HG03442 (cell line): Measurements from ENCODE around the gene PIK3CD.
"Not testable (repeated sequence)": the region's sequence is repeated elsewhere in the genome, so short reads cannot be mapped to it uniquely, and the experiment has no call there.

Source experiments
- ATAC-seq: cut with Tn5 transposase; IDR thresholded peaks from one replicate; pipeline ENCODE4 v1.9.1; 2021; ENCODE audit warnings: mild to moderate bottlenecking, moderate library complexity; ENCODE audit not compliant: unreplicated experiment

Gene PIK3CD

DNA sequence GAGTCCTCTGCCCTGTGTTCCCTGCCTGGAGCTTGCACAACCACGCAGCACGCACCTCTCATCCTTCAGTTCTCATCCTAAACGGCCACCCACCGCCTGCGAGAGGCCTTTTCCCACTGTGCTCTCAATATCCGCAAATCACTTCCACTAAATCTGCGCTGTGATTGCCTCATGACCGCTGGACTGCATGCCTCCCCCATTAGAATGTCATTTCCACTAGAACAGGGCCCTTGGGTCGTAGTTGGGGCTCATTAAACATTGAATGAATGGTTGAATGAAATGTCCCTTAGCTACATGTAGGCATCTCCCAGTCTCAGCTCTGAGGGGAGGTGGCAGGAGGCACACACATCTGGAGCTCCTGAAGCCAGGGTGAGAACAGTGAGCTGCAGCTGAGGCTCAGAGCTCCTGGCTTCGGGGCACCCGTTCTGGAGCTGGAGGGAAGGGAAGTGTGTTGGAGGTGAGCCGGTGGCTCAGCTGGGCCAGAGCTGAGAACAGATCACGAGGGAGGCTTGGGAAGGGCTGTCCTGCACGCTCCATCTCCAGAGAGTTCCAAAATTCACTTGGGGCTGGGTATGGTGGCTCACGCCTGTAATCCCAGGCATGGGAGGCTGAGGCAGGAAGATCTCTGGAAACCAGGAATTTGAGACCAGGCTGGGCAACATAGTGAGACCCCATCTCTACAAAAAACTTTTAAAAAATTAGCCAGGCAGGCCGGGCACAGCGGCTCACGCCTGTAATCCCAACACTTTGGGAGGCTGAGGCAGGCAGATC, 32.4 kb upstream of the PIK3CD start:
- ATAC-seq = no peak

DNA sequence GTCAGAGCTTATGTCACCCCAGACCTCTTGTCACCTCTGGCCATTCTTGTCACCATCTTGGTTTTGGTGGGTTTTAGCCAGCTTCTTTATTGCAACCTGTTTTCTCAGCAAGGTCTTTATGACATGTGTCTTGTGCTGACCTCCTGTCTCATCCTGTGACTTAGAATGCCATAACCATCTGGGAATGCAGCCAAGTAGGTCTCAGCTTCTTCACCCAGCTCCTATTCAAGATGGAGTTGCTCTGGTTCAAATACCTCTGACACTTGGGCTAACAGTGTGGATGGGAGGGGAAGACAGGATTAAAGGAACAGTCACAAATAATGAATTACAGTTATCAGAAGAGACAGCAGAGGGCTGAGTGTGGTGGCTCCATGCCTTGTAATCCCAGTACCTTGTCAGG, 30.5 kb upstream of the PIK3CD start:
- ATAC-seq = no peak

DNA sequence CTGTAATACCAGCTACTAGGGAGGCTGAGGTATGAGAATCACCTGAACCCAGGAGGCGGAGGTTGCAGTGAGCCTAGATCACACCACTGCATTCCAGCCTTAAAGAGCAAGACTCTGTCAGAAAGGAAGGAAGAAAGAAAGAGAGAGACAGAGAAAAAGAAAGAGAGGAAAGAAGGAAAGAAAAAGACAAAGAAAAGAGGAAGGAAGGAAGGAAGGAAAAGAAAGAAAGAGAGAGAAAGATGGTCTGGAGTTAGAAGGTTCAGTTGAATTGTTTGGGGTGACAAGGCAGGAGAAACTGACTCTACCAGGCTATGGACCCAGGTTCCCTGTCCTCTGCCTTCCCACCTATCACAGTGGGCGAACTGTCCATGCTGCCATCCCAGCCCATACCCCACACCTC, 27.4 kb upstream of the PIK3CD start:
- no peak for ATAC-seq

DNA sequence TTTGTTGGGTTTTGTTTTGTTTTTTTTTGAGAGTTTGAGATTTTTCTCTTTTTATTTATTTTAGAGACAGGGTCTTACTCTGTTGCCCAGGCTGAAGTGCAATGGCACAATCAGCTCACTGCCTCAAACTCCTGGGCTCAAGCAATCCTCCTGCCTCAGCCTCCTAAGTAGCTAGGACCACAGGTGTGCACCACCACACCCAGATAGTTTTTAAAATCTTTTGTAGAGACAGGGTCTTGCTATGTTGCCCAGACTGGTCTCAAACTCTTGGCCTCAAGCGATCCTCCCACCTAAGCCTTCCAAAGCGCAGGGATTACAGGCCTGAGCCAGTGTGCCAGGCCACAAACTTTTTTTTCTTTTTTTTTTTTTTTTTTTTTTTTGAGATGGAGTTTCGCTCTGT, 26.5 kb upstream of the PIK3CD start:
- ATAC-seq = not testable (repeated sequence)

DNA sequence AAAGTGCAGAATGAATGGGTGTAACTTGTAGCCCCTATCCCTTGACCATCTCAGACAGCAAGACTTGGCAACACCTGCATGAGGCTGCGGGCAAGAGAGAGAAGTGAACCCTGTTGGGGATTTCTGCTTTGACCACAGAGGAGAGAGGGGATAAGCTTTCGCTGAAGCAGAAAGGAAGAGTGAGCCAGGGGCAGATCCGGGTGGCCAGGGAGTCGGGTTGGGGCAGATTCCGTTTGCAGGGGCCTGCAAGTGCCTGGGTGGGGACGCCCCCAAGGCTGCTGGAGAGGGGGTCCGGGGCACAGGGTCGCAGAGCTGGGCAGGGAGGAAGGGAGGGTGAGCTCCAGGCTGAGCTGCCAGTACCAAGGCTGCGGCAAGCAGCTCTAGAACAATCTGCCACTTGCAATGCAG, 25.3 kb upstream of the PIK3CD start:
- ATAC-seq = no peak

DNA sequence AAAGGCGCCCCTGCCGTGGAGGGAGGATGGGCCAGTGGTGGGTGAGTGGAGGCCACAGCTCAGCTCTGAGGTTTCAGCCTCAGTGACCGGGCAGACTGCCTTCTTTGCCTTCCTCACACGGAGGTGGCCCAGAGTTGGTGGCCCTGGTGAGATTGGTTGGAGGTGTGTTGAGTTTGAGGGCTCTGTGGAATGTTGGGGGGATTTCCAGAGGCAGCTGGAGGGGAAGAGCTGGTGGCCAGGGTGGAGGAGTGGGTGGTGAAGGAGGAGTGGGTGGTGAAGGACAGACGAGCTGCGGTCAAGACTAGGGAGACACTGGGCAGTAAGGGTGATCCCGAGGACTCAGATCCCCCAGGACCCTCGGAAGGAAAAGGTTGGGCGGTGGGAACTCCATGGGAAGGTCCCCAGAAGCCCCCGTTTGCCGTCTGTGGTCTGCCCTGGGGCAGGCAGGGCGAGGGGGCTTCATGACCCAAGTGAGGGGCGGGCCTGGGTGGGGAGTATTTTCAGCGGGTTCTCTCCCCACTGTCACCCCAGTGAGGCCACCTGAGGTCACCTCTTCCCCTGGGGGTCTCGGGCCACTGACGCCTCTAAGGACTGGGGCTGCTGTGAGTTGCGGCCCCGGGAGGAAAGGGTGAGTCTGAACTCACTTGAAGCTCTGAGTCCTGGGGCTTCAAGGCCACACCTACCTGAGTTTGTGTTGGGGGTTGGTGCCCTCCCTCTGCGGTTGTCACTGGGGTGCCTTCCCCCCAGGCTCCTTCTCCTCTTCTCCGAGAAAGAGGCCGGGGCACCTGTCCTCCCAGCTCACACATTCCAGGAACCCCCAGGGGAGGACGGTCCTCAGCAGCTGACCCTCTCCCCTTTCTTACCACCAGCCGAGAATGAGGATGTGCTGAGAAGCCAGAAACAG, 22.7 kb upstream of the PIK3CD start:
- no peak for ATAC-seq

DNA sequence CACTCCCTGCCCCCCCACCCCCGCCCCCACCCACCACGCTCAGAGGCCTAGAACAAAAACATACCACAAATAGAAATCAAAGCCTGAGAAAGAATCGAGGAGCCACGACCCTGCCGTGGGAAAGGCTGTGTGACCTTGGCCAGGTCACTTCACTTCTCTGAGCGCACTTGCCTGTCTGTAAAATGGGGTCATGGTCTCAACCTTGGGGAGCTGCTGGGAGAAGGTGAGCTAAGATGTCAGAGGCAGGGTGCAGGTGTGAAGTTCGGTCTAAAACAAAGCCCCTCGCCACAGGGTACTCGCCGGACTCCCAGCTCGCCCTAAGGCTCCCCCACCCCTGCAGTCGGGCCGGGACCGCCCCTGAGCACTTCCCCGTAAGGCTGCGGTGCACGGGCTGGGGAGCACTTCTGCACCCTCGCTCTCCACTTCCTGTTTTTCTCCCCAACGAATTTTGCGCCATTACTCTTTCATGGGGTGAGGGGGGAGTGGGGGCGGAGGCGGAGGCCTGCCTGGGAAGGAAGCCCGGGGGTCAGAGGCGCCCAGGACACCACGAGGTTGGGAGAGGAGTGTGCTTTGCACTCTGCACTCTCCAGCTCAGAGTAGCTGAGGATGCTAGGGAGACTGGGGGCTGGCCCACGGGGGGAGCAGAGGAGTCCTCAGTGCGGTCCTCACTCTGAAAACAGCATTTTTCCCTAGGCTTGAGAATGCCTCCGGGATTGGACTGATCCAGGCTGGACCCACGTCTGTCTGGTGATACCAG, 21.9 kb upstream of the PIK3CD start:
- no peak for ATAC-seq

DNA sequence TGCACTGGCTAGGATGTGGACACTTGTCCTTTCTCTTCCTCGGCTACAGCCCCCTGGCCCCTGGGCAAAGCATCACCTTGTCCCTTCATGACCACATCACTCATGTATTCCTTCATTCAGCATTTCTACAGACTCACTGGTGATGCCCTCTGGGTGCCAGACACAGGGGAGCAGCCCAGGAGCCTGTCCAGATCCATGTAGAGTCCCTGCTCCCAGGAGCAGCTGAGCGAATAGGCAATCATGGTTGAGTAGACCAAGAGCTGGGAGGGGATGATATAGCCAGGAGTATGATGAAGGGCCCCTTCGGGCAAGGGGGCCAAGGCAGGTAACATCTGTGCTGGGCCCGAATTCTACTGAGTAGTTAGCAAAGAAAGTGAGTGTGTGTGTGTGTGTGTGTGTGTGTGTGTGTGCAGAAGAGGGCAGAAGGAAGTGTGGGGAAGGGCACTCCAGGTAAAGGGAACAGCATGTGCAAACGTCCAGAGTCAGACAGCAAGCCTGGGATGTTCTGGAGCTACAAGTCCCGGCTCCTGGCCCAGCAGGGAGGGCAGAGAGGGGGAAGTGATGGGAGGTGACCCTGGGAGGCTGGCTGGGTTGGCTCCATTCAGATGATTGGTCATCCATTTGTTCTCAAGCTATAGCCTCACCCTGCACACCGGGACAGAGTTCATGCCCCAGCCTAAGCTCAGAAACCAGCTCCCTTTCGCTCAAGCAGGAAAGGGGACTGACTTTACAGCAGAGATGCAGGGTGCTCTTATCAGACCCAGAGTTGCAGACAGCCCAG, 21.0 kb upstream of the PIK3CD start:
- ATAC-seq = no peak

DNA sequence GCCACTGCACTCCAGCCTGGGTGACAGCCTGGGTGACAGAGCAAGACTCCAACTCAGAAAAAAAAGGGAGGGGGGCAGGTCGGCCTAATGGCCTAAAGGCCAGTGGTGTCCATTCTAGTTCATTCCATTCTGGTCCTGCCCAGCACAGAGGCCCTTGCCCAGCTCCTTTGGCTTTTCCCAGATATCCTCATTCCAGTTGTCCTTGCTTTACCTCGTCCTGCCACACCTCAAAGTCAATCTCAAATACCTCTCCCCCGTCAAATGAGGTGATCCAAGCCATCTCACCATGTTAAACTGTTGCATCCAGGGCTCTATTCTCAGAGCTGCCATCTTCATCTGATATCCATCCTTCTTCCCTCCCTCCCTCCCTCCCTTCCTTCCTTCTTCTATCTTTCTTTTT, 19.9 kb upstream of the PIK3CD start:
- ATAC-seq = no peak

DNA sequence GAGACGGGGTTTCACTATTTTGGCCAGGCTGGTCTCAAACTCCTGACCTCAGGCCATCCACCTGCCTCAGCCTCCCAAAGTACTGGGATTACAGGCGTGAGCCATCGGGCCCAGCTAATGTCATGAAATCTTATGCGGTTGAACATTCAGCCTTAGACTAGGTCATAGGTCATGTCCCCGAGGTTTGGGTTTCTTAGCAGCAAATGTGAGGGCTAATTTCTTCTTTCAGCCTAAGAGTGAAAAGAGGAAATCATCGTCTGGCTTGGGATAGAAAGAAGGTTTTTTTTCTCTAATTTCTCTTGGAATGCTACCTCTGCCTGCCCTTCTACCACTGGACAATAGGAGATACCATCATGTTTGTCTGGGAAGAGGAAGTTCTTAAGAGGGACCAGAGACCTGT, 18.0 kb upstream of the PIK3CD start:
- no peak for ATAC-seq

DNA sequence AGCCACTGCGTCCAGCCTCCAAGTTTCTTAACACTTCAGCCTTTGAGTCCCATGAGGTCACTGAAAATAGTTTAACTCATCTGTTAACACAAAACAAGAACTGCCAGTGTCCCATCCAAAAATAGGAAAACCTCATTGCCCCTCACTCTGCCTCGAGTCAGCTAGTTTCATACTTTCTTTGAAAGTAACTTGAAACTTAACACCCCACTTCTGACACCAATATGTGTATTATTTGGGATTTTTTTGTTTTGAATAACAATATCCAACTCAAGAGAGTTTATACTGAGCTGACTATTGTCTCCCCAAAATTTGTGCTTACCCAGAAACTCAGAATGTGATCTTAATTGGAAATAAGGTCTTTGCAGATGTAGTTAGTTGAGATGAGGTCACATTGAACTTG, 16.9 kb upstream of the PIK3CD start:
- no peak for ATAC-seq

DNA sequence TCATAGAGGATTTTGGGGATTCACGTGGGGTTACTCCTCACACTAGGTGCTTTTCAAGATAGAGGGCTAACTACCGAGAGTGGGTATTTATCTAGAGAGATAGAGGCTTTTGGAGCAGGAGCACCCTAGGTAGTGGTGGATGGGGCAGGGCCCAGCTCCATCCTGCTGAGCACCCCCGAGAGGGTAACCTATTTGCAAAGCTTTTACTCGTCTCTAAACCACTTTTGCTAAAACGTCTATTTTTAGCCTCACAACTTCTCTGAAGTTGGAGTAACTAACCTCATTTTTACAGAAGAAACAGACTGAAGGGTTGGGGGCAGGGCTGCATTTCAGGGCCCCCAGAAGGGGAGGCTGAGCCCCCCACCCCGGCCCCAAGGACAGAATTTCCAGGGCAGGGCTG, 12.3 kb upstream of the PIK3CD start:
- no peak for ATAC-seq

DNA sequence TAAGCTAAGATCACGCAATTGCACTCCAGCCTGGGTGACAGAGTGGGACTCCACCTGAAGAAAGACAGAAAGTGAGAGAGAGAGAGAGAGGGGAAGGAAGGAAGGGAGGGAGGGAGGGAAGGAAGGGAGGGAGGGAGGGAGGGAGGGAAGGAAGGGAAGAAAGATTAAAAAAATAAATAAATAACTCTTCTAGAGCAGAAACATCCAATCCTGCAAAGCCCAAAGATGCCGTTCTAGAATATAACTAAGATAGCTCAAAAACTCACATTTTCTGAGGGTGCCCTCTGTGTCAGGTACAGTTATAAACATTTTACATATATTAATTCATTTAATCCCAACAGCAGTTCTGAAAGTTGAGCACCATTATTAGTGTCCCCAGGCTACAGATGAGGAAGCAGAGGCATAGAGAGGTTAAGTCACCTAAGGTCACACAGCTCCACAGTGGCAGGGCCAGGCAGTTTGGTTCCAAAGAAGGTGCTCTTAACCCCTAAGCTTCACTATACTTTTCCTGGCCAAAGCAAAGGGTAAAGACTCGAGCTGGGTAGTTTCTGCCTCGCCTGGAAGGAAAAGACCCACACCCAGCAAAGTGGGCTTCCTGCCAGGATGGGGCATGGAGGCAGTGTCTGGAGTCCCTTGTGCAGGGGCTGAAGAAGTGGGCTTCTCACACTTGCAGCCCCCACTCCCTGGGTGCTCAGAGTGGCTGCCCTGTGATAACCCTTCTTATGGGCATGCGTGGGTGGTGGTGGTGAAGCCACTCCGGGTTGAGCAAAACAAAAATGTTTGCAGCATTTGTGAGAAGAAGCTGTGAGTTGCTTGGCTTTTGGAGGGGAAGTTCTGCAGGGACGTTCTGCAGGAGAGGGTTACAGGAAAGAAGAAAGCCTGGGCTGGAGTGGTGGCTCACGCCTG, 7.9 kb upstream of the PIK3CD start:
- no peak for ATAC-seq

DNA sequence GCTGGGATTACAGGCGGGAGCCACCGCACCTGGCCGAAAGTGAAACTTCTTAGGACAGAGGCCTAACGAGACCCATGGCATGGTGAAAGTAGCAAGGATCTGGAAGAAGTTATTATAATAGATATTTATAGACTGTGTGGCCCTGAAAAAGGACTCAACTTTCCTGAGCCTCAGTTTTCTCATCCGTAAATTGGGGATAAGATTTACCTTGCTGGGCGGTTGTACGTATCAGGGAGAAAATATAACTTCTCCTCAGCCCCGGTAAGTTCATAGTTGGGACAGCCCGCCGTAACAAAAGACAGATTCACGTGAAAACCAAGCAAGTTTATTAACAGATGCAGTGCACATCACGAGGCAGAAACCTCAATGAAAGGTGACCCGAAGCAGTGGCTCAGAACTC, 5.5 kb upstream of the PIK3CD start:
- ATAC-seq = no peak

DNA sequence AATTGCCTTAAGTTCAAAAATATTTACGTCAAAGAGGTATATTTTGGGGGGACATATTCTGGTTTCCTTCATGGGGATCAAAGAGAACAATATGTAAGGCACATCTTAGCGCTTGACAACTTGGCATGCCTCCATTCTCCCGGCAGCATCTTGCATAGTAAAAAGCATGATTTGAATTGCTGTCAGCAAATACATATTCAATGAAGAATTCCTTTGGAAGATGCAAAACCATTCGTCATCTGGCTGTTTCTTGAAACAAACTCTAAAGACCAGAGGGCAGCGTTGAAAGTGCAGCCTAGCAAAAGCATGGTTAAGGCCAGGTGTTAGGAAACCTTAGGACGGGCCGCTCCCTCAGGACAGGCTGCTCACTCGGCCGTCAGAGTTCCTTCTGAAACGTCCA, 3.4 kb upstream of the PIK3CD start:
- no peak for ATAC-seq

DNA sequence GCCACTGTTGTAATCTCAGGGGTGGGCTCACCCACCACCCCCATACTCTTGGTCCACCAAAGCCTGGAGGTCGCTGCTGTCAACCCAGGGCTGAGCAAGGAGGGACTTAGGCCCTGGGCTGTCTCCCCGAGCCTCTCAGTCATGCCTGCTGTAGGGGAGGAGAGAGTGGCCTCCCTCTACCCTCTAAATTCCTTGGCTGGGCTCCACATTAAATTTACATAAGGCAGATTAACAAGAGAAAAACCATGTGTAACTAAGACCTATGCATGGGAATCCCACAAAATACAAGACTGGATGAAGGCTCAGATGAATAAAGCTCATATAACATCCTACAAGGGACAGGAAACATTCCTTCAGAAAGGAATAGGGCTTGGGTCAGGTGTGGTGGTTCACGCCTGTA, 1.8 kb upstream of the PIK3CD start:
- ATAC-seq = no peak

DNA sequence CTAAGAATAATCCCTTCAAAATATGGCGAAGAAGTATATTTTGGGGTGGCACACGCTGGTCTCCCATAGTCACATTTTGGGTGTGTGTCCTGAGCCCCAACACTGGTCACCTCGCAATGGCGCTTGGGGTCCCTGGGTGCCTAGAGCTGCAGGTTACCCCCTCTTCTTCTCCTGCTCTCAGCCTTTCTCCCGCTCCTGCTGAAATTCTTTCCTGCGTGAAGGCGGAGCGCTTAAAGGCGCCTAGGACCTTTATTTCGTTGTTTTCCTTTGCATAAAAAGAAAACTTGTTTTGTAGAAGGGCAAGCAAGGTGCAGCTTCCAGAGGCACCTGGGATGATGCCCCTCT, 339 bp upstream of the PIK3CD start:
- no peak for ATAC-seq

DNA sequence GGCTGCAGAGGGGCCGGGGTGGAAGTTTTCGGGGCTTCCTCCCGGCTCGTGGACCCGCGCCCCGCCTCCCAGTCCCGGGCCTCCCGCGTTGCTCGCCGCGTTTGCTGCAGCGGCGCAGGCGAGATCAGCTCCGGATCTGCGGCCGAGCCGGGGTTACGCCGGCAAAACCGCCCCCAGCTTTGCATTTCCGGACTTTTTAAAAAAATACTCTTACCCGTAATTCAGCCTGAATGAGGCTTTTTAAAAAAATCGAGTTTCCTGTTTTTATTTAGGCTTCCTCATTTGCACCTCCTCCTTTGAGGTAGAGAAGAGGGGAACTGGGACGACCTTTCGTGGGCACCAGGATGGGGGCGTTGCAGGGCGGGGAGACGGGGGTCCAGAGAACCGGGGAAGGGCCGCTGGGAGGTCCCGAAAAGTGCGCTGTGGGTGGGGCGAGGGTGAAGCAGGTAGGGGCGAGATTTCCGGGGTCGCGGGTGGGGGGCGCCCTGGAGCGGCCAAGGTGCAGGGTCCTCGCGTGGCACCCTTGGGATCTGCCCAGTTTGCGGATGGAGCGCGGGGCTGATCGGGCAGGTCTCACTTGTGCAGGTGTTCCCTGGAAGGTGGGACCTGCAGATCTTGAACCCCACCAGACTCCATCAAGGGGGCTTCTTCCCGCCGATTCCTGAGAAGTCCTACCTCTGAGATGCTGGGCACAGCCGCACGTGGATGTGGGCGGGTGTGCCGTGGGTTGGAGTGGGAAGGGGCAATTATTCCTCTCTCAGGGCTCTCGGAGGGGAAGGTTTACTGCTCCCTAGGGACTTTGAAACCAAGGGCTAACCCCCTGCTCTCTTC, 1.1 kb downstream of the PIK3CD start:
- ATAC-seq = no peak

DNA sequence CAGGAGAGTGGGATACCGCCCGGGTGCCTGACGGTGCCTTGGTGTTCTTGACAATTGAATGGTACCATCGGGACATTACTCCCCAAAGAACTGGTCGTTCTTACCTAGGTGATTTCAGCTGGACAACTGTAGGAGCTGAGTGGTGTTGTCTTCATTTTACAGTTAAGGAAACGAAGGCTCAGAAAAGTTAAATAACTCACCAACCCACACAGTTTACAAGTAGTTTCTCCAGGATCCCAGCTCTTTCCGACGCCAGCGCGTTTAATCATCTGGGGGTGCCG, 1.6 kb downstream of the PIK3CD start:
- no peak for ATAC-seq
